ENCODE measurements around the gene NEDD4.

DNA sequence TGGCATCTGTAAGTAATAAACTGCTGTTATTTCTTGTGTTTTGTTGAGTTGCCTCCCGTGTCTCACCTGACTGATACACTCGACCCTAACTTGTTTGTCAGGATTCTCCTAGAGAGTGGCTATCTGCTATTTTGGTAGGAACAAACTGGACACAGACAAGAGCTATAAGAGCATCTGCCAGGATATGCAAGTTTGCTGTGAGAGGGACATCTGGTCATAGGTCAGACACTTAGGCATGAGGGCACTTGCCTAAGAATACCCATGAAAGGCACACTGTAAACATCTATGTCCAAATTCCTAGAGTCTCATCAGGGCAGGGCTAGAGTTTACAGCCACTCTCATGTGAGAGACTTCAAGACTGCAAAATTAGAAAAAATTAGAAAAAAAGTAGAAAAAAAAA is 32.5 kb downstream of the NEDD4 start:
- TF ChIP-seq, protein P1, sequence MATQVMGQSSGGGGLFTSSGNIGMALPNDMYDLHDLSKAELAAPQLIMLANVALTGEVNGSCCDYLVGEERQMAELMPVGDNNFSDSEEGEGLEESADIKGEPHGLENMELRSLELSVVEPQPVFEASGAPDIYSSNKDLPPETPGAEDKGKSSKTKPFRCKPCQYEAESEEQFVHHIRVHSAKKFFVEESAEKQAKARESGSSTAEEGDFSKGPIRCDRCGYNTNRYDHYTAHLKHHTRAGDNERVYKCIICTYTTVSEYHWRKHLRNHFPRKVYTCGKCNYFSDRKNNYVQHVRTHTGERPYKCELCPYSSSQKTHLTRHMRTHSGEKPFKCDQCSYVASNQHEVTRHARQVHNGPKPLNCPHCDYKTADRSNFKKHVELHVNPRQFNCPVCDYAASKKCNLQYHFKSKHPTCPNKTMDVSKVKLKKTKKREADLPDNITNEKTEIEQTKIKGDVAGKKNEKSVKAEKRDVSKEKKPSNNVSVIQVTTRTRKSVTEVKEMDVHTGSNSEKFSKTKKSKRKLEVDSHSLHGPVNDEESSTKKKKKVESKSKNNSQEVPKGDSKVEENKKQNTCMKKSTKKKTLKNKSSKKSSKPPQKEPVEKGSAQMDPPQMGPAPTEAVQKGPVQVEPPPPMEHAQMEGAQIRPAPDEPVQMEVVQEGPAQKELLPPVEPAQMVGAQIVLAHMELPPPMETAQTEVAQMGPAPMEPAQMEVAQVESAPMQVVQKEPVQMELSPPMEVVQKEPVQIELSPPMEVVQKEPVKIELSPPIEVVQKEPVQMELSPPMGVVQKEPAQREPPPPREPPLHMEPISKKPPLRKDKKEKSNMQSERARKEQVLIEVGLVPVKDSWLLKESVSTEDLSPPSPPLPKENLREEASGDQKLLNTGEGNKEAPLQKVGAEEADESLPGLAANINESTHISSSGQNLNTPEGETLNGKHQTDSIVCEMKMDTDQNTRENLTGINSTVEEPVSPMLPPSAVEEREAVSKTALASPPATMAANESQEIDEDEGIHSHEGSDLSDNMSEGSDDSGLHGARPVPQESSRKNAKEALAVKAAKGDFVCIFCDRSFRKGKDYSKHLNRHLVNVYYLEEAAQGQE (IDR thresholded peaks at IDR 0.05; ENCODE audit: insufficient read depth in 1 of 2, low read depth in 2 of 2, low read length in 1 of 2): no peak
- no peak for TF ChIP-seq POLR2AphosphoS5 (IDR thresholded peaks at IDR 0.05; ENCODE audit: low read depth, low read length)

Measured in Panc1 (cell line).